NCI-H1048 (cell line): ENCODE data around the gene PNPLA7.
"Not testable (repeated sequence)": the region's sequence is repeated elsewhere in the genome, so short reads cannot be mapped to it uniquely, and the experiment has no call there.

ENCODE experiments used
- DNase-seq: peaks from one replicate; lab custom pipeline; 2025; lab: John Stamatoyannopoulos, UW

Gene PNPLA7

DNA sequence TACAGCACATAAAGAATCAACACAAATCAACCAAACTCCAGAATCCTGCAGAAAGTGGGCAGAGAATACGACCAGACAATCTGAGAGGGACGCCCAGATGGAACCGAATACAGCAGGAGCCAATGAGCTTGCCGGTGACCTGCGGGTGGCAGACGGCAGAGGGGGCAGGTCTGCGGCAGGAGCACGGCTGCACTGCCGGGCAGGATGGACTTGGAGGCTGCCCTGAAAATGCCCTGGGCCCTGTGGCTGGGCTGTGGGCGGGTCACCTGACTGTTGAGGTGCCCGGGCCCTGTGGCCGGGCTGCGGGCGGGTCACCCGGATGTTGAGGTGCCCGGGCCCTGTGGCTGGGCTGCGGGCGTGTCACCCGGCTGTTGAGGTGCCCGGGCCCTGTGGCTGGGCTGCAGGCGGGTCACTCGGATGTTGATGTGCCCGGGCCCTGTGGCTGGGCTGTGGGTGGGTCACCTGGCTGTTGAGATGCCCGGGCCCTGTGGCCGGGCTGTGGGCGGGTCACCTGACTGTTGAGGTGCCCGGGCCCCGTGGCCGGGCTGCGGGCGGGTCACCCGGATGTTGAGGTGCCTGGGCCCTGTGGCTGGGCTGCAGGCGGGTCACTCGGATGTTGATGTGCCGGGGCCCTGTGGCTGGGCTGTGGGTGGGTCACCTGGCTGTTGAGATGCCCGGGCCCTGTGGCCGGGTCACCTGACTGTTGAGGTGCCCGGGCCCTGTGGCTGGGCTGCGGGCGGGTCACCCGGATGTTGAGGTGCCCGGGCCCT lies 36.2 kb downstream of the PNPLA7 start:
- not testable (repeated sequence) for DNase-seq

DNA sequence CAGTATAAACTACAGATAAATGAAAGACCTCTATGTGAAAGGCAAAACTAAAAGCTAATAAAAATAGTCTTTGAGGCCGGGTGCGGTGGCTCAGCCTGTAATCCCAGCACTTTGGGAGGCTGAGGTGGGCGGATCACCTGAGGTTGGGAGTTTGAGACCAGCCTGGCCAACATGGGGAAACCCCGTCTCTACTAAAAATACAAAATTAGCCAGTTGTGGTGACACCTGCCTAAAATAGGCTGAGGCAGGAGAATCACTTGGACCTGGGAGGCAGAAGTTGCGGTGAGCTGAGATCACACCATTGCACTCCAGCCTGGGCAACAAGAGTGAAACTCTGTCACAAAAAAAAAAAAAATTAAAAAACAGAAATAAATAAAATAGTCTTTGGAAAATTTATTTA lies 37.1 kb downstream of the PNPLA7 start:
- DNase-seq, result not testable (repeated sequence)

DNA sequence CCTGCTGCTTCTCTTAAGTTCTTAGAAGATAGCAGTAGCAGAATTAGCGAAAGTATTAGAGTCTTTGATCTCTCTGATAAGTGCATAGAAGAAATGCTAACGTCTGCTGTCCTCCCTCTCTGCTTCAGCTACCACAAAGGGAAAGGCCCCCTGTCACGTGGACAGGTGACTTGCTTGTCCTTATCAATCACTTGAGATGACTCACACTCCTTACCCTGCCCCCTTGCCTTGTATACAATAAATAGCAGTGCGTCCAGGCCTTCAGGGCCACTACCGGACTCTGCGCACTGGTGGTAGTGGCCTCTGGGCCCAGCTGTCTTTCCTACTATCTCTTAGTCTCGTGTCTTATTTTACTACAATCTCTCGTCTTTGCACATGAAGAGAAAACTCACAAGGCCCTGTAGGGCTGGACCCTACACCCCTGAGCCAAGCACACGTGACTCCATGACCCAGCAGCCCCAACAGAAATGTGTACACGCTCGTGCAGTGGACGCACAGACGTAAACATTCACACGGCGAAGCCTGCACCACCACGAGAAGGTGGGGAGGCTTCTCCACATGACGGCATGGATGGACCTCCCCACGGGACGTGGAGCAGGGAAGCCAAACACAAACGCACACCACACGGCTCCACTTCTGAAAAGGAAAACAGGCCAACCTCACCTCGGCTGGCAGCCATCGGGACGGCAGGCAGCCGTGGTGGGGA lies 38.3 kb downstream of the PNPLA7 start:
- DNase-seq, result no peak

DNA sequence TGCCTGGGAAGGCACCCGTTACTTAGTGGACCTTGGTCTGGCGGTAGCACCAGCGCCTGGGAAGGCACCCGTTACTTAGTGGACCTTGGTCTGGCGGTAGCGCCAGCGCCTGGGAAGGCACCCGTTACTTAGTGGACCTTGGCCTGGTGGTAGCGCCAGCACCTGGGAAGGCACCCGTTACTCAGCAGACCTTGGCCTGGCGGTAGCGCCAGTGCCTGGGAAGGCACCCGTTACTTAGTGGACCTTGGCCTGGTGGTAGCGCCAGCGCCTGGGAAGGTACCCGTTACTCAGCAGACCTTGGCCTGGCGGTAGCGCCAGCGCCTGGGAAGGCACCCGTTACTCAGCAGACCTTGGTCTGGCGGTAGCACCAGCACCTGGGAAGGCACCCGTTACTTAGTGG lies 39.1 kb downstream of the PNPLA7 start:
- DNase-seq, result not testable (repeated sequence)

DNA sequence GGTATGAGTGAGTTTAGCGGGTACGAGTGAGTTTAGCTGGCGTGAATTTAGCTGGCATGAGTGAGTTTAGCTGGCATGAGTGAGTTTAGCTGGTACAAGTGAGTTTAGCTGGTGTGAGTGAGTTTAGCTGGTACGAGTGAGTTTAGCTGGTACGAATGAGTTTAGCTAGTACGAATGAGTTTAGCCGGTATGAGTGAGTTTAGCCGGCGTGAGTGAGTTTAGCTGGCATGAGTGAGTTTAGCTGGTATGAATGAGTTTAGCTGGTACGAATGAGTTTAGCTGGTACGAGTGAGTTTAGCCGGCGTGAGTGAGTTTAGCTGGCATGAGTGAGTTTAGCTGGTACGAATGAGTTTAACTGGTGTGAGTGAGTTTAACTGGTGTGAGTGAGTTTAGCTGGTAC lies 41.0 kb downstream of the PNPLA7 start:
- DNase-seq, result no peak

DNA sequence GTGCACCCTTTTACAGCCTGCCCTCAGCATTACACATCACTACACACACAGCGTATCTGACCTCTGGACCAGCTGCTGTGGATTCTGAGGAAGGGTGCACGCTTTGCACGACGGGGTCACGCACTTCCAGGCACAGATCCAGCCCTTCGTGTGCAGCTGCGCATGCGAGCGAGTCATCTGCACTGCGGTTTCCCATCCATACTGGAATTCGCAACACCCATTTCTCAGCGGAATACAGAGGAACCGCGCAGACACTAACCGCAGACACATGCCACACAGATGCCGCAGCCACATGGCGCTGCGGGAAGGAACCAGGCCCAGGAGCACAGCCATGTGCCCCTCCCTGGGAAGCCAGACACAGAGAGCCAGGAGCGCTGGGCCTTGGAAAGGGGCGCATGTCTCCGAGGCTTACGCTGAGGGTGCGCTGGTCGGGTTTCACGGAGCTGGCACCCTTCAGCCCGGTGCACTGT lies 43.5 kb downstream of the PNPLA7 start:
- DNase-seq, result no peak

DNA sequence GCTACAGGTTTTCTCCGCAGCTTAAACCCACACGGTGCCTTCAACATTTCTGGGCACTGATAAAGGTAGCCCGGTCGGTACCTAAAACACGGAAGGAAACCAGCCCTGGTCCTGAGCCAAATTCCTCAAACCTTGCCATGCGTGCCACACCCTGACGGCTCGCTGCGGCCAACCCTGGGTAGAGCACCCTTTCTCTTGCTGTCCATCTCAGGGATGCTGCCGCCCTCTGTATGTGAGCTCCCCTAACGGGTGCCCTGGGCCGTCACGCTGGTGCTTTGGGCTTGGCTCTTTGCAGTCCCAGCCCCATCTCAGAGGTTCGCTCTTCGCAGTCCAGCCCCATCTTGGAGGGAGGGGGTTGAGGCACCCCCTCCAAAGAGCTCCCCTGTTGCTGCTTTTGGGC lies 43.9 kb downstream of the PNPLA7 start:
- no peak for DNase-seq

DNA sequence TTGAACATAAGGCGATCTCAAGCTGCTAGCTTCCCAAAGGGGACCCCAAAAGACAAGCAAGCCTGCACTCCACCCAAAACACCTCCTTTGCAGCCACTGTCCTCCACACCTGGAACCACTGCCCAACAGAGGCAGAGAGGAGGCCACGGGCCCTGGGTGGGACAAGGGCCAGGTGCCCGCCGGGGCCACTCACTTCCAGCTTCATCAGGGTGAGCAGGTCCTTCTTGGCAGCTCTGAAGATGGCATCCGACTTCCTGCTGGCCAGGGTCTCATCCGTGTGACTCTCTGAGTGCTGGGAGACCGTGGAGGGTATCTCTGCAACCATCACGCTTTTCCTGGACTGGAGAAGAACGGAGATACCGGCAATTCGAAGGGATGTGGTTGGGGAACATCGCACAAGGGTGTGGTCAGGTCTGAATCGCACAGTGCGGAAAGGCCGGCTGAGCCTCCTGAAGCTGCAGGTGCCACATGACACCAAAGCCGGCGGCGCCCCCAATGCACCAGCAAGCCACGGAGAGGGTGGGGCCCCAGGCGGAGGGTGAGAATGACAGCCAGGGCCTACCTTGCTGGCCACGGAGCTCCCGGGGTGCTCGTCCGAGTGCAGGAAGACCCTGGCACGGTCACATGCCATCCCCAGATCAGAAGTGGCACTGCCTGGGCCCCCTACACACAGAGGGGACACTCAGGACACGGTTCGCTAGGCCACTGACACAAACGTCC lies 44.6 kb downstream of the PNPLA7 start:
- no peak for DNase-seq

DNA sequence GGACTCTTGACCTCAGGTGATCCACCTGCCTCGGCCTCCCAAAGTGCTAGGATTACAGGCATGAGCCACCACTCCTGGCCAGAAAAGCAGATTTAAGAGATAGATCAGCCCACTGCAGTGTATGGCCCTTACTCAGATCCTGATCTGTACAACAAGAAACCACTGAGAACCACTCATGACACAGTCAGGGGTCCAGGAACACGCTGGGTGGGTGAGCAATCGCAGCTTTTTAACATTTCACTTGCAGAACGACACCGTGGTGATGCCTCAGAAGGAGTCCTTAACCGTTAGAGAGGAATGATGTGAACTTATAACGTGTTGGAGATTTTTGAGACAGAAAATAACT lies 45.8 kb downstream of the PNPLA7 start:
- DNase-seq, result no peak

DNA sequence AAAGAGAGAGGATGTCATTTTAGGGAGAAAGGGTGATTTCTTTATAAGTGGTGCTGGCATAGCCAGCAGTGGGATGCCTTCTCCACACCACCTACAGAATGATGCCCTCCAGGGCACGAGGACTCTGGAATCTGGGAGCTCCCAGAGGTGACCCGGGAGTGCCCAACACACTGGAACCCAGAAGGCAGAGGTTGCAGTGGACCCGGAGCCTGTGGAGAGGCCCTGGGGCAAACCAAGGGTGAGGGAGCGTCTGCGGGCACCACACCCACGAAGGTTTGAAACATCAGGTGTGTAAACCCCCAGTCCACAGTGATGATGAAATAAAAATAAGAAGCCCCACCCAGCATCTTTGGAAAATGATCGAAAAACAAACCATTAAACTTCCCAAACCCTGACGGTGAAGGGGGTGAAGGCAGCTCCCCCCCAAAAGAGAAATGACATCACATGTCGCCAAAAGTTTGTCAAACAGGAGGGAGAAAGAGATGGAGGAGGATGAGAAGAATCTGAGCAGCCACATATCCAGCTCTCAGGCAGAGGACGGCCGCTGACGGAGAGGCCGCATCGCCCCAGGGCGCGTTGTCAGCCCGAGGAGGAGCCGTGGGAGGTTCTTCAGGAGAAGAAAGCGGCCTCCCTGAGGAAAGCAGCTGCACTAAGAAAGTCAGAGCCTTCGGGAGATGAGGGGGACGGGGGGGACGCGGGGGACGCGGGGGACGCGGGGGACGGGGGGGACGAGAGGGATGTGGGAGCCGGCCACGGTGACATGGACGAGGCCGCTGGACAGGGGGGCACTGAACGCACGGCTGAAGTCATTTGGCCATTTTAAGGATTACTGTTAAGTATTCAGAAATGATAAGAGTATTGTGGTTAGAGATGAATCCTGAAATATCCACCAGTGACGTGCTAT lies 47.9 kb downstream of the PNPLA7 start:
- no peak for DNase-seq

DNA sequence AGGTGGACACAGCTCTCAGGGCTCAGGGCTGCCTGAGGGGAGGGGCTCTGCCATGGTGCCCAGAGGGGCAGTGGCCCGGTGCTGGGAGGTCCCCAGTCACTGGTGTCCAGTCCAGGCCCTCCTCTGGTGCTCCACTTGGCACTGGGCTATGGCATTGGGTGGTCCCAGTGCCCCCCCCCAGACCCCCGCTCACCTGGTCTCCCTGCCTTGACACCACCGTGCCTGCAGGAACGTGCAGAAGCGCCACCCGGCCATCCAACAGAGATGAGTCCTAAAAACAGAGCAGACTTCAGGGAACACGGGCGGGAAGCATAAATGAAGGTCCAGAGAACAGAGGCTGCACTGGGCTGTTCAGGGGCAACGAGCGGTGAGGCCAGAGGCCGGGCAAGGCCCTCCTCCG lies 48.7 kb downstream of the PNPLA7 start:
- no peak for DNase-seq

DNA sequence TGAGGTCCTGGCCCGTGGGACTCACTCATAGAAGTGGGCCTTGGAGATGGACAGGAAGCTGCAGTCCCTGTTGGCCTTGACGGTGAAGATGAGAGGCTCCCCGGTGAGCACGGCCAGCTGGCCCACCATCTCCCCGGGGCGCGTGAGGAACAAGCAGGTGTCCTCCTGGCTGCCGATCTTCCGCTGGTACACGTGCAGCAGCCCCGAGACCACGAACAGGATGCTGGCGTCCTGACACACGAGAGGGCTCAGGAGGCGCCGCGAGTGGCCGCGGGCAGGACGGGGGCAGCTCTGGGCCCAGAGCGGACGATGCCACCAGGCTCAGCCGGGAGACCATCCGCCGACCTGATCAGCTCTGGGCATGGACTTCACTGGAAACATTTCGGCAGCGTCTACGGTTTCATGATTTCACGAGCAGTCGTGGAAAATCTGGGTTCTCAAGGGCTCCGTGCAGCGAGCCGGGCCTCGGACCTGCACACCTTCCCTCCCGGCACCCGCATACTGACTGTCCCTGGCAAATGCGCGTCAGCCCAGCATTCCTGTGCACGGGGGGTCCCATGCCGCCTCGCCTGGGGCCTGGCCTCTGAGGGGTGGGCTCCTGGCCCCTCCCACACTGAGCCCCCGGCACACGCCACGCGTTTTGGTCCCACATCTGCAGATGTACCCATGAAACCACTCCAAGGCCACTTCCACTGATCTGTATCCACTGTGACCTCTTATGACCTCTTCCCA lies 49.4 kb downstream of the PNPLA7 start:
- DNase-seq, result no peak

DNA sequence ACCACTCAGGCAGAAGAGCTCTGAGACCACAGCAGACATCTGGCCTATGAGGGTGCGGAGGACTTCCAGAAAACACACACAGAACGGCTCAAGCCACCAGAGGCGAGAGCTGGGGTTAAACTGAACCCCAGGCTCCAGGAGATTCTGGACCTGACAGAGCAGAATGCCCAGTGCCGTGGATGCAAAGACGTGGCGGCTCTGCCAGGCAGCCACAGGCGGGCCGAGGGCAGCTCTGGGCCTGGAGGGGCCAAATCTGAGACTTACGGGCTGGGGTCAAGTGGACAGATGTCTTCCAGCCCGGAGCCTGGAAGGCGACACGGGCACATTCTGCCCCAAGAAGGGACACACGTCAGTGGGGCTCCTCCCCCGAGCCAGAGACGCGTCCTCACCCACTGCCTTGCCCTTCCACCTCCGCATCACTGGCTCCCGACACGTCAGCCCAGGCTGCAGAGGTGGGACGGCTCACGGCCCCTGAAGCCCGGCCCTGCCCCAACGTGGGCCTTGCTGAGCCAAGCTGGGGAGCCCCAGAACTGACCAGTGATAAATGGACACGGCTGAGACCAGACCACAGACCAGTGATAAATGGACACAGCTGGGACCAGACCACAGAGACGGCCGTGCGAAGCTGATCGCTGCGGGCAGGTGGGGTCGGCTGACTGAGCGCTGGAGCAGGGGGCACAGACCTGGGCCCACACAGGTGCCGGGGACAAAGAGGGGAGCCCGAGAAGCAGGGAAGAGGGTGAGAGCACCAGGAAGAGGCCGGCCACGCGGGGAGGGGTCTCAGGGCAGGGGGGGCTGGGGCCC lies 50.1 kb downstream of the PNPLA7 start:
- no peak for DNase-seq

DNA sequence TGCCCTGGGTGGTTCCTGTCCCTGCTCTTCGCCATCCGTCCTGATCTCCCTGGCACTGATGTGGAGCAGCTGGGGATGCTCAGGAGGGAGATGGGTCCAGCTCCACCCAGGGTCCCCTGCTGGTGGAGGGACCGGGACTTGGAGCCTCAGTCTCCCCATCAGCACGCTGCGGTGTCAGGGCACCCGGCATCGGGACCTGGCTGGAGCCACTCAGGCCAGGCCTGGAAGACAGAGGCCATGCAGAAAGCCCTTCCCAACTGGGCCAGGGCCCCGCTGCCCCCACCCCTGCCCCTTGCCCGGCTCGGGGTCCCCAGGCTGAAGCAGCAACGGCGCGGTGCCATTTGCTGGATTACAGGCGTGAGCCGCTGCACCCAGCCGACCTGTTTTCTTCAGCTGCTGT lies 50.8 kb downstream of the PNPLA7 start:
- no peak for DNase-seq

DNA sequence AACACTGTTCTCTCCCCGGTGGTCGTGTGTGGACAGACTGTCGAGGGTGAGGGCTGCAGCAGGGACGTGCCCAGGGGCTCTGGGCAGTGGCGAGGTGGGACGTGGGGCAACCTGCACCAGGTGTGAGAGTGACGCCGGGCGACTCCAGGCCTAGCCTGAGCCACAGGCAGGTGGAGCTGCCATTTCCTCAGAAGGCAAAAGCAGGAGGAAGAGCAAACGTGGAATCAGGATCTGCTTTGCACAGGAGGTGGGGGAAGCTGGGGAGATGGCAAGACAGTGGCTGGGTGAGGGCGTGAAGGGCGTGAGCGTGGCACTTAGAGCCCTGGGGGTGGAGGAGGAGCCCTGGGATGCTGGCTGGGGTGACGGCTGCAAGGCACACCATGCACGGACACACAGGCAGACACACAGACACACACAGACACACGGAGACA lies 51.5 kb downstream of the PNPLA7 start:
- DNase-seq, result no peak

DNA sequence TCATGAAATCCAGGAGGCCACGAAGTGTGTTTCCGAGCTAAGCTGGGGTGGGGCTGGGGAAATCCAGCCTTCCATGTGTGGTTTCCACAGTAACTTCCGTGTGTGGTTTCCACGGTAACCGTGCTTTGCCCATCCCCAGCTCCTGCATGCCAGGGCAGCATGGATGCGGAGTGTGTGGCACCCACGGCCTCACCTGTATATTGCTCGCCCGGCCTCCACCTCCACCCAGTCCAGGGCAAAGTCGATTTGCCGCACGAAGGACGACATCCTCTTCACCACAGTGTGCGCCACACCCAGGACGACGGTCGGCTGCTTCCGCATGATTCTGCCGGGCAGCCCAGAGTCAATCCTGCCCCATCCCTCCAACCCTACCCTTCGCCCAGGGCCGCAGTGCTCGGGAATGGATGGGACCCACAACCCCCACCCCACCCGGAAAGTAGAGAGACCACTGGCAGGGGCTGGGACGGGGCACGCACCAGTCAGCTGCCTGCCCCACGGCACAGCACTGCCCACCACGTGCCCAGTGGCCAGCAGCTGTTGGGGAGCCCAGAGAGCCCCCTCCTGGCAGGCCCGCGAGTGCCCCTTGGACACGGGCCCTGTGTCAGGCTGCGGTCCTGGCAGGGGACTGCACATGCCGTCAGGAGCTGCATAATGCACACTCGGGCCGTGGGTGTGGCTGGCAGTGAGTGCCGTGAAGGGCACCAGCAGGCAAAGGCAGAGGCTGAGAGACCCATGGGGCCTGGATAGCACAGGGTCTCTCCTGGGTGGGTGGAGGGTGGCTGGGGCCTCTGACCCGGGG lies 52.1 kb downstream of the PNPLA7 start:
- no peak for DNase-seq

DNA sequence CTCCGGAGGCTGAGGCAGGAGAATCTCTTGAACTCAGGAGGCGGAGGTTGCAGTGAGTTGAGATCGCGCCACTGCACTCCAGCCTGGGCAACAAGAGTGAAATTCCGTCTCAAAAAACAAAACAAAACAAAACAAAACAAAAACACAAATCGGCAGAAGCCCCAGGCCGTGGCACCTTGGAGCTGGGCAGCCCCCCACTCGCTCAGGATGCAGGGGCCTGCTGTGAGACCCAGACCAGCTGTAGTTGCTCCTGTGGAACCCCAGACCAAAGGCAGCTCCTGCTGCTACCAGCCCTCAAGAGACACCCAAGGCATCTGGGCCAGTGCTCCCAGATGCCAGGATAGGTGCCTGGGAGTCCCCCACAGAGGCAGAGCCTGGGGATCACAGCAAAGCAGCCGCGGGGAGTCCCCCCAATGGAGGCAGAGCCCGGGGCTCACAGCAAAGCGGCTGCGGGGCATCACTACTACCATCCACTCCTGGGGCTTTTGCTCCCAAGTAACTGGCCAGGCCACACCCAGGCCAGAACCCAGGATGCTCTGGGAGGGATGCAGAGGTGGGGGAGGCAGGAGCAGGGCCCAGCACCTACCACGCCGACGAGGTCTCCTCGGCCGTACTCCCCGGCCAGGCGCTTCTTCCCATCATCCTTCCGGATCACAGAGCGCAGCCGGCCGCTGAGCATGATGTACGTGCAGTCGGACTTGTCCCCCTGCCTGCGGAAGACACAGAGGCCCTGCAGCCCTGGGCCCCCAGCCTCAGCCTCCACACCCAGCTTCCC lies 53.4 kb downstream of the PNPLA7 start:
- DNase-seq, result no peak

DNA sequence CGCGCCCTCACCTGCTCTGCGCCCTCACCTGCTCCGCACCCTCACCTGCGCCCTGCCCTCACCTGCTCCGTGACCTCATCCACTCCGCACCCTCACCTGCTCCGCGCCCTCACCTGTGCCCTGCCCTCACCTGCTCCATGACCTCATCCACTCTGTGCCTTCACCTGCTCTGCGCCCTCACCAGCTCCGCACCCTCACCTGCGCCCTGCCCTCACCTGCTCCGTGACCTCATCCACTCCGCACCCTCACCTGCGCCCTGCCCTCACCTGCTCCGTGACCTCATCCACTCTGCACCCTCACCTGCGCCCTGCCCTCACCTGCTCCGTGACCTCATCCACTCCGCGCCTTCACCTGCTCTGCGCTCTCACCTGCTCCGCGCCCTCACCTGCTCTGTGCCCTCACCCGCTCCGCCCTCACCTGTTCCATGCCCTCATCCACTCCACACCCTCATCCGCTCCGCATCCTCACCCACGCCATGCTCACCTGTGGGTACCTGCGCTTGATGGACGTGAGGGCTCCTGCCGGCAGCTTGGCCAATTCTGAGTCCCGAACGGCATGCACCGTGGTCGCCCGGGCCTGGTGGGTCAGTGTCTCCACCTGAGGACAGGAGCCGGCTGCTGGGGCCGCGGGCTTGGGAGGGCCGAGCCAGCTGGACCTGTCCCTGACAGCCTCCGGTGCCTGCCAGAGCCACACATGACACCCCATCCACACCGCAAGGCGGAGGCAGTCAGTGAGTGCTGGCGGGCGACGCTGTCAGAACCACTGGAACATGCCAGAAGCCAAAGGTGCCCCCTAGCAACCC lies 55.5 kb downstream of the PNPLA7 start:
- no peak for DNase-seq
